ENCODE data around the gene CCDC177.
A peak's percentile ranks its signal among the peaks of the same experiment; 100 is the strongest.

CCDC177 gene

GRCh38 chr14:69615496-69616407 is 41.1 kb upstream of the CCDC177 start:
- peak overlapping the region; percentile 61 for H3K4me3 ChIP-seq (ENCODE audit: low read depth, low read length)
- no peak for TF ChIP-seq CTCF (IDR thresholded peaks at IDR 0.05; ENCODE audit: insufficient read depth, low read depth, low read length, missing control alignments)
- peak; percentile 96 for DNase-seq (ENCODE audit: low read depth)

DNA sequence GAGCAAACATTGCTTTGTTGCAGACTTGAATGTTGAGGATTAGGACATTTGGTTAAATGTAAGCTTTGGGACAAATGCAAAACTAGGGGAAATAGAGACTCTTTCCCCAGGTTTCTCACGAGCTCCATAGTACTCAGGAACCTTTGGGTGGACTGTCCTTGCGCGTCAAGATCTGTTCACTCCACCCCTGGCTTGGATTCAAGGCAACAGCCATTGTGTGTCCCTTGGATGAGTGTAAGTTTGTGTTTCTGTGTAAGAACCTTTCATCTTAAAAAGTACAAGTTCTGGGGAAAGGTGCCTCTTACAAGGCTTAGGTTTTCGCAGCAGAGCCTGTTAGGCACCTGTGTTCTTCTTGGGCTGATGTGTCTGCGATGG is 40.4 kb upstream of the CCDC177 start:
- no peak for DNase-seq (ENCODE audit: low read depth)
- TF ChIP-seq CTCF (IDR thresholded peaks at IDR 0.05; ENCODE audit: insufficient read depth, low read depth, low read length, missing control alignments), result no peak
- H3K4me3 ChIP-seq (ENCODE audit: low read depth, low read length), result peak overlapping the region; percentile 61

DNA sequence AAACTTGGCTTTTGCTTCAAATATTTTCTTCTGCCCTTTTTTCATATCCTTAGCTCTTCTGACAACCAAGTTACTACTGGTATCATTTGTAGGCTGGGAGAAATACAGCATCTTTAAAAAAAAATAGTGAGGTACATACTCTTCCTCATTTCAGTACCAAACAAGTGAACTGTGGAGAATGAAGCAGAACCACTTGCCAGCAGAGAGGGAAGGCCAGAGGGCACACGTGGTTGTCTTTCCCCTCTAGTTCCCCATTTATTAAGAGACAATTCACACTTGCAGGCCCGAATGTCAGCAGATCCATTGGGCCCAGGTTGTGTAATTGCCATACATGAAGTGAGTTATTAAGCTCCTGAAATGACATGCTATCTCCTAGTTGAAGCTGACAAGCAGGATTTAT is 39.9 kb upstream of the CCDC177 start:
- peak; percentile 81 for DNase-seq (ENCODE audit: low read depth)
- no peak for TF ChIP-seq CTCF (IDR thresholded peaks at IDR 0.05; ENCODE audit: insufficient read depth, low read depth, low read length, missing control alignments)
- peak overlapping the region; percentile 61 for H3K4me3 ChIP-seq (ENCODE audit: low read depth, low read length)

DNA sequence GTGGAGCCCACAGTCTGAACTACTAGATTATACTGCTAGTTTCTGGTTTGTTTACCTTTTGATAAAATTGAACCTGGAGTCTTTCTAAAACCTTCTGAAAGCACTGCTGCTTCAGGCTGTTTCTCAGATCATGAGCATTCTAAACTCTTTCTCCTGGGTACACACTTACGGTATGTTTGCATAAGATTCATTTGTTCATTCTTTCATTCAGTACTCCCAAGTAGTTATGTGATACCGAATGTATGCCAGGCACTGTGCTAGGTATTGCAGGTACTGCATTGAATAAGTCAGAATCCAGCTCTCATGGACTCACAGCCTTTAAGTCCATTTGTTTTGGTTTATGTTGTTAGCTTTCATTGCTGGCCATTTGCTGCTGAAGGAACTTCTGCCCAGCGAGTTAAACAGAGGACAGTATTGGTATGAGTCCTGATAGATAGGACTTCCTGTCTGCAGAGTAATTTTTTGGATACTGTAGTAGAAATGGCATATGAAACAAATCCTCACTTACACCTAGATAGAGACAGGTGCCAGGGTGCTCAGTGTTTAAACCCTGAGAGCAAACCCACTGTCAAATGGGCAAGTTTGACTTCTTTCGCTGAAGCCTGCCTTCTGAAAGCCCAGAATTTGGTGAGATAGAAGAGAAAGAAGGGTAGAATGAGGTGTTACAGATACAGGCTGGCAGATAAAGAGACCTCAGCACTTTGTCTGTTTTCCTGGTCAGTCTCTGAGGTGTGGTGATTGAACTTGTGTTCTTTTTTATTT is 38.8 kb upstream of the CCDC177 start:
- DNase-seq (ENCODE audit: low read depth), result peak; percentile 39
- TF ChIP-seq CTCF (IDR thresholded peaks at IDR 0.05; ENCODE audit: insufficient read depth, low read depth, low read length, missing control alignments), result no peak
- peak overlapping the region; percentile 61 for H3K4me3 ChIP-seq (ENCODE audit: low read depth, low read length)

GRCh38 chr14:69612783-69613130 is 38.1 kb upstream of the CCDC177 start:
- peak overlapping the region; percentile 61 for H3K4me3 ChIP-seq (ENCODE audit: low read depth, low read length)
- no peak for TF ChIP-seq CTCF (IDR thresholded peaks at IDR 0.05; ENCODE audit: insufficient read depth, low read depth, low read length, missing control alignments)
- DNase-seq (ENCODE audit: low read depth), result no peak

DNA sequence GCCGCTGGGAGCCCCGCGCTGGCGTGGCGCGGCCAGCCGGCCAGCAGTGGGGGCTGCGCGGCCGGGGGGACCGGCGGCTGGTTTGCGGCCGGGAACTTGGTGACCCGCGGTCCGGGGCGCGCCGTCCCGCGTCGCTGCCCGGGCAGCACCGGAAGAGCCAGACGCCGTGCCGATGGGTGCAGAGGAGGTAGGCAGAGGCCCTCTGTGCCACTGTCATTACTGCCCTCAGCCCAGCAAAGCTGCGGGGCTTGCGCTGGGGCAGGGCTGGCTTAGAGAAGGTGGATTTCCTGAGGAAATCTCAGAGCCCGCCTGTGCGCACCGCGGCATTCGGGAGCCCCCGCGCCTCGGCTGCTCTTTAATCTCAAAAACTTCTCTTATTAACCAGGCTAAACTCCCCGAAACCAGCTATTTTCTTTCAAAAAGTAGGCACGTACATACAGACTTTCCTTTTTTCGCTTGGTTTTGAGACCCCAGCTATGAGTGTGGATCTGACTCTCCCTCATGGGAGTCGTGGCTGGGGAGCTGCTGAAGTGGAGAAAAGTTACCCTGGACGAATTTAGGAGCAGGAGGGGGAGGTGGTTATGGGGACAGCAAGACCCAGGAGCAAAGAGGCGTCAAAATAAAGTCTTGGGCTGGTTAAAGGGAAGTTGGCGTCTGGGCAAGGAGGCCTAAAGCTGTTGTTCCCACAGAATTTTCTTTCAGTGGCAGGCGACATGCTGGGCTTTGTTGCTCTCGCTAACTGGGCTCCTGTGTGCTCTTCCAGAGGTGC is 37.5 kb upstream of the CCDC177 start:
- H3K4me3 ChIP-seq (ENCODE audit: low read depth, low read length), result peak overlapping the region; percentile 61
- no peak for TF ChIP-seq CTCF (IDR thresholded peaks at IDR 0.05; ENCODE audit: insufficient read depth, low read depth, low read length, missing control alignments)
- DNase-seq (ENCODE audit: low read depth), result peak; percentile 61

Measured in GM12865 (cell line).